HCT116 (cell line): ENCODE measurements around the gene DBP. TPM values are rescaled to one million over a fixed set of nuclear protein-coding genes. Genes with fewer than 3 reads are reported as not detected.

Source experiments
- ATAC-seq: fragments of 200-7000 bp; cut with Tn5 transposase; 2 replicates; pipeline ENCODE4 v1.9.1; 2020; ENCODE audit warnings: mild to moderate bottlenecking, moderate library complexity
- BruUV-seq: library from RNA; stranded (reverse); fragments of 400-500 nt; replicated peaks from 2 replicates; lab custom pipeline; 2021; lab: Mats Ljungman, UMichigan
- CTCF ChIA-PET: fragments of 300-600 bp; sonication (Branson Sonifier 250); formaldehyde crosslinking; loops from one replicate; lab custom pipeline; 2021; ENCODE audit warnings: antibody characterized with exemption; lab: Charles Lee
- POLR2A ChIA-PET: fragments of 300-600, 350-600 bp; sonication (Branson Sonifier 250); formaldehyde crosslinking; loops from one replicate; lab custom pipeline; 2021; ENCODE audit warnings: antibody characterized with exemption; lab: Charles Lee
- RAD21 ChIA-PET, 2 experiments: fragments of 300-600 bp; sonication (Branson Sonifier 250); formaldehyde crosslinking; loops; one replicate each; lab custom pipeline; 2023; ENCODE audit warnings: low total read pairs in 2 of 2; ENCODE audit not compliant: uncharacterized antibody in 2 of 2, unreplicated experiment in 2 of 2, low non-redundant PET in 1 of 2; lab: Charles Lee
- DNase-seq: peaks from one replicate; pipeline ENCODE4 v3.0.0-alpha.2; 2010; ENCODE audit warnings: low read depth, low spot score
- H2AFZ ChIP-seq: fragments of 200-600 bp; shearing (Covaris generic), sonication (generic); 2 replicates; pipeline ENCODE4 v1.6.1; 2017; ENCODE audit warnings: low read depth, mixed run types, mixed read lengths, antibody characterized with exemption, low read length; ENCODE audit not compliant: poor library complexity, severe bottlenecking
- H3K27ac ChIP-seq: 2 replicates; pipeline ENCODE4 v1.5.1; 2012; ENCODE audit warnings: low read depth, low read length
- H3K27me3 ChIP-seq: fragments of 200-600 bp; sonication (generic); 2 replicates; pipeline ENCODE4 v1.6.1; 2016; ENCODE audit warnings: mixed run types, low read length, mixed read lengths; ENCODE audit not compliant: insufficient read depth
- H3K36me3 ChIP-seq, 2 experiments: fragments of 200-500 bp in 1 of 2; fragments of 200-600 bp in 1 of 2; sonication (Bioruptor generic) in 1 of 2; sonication (generic) in 1 of 2; 2 replicates each; pipeline versions ENCODE4 v1.5.1 to v1.6.1; 2014 to 2016; ENCODE audit warnings: low read length in 2 of 2, inconsistent platforms in 1 of 2, mixed read lengths in 1 of 2, mixed run types in 1 of 2; ENCODE audit not compliant: insufficient read depth in 2 of 2, control insufficient read depth in 1 of 2
- H3K4me1 ChIP-seq, 2 experiments: fragments of 200-600 bp in 1 of 2; sonication (generic) in 1 of 2; 2 replicates each; pipeline versions ENCODE4 v1.5.1 to v1.6.1; 2012 to 2017; ENCODE audit warnings: low read length in 2 of 2, inconsistent platforms in 1 of 2, mild to moderate bottlenecking in 1 of 2, mixed read lengths in 1 of 2, mixed run types in 1 of 2, moderate library complexity in 1 of 2; ENCODE audit not compliant: insufficient read depth in 2 of 2, control insufficient read depth in 1 of 2
- H3K4me2 ChIP-seq: fragments of 200-600 bp; sonication (generic); 2 replicates; pipeline ENCODE4 v1.6.1; 2017; ENCODE audit warnings: mixed run types, low read length, mixed read lengths
- H3K4me3 ChIP-seq, 2 experiments: fragments of 200-600 bp in 1 of 2; sonication (generic) in 1 of 2; replicated peaks in 1 of 2; 2 replicates each; pipeline ENCODE4 v1.5.1; 2011 to 2016; ENCODE audit warnings: low read length in 2 of 2, control low read depth in 1 of 2, low read depth in 1 of 2, mild to moderate bottlenecking in 1 of 2, mixed read lengths in 1 of 2, mixed run types in 1 of 2
- H3K79me2 ChIP-seq: fragments of 200-600 bp; sonication (generic); 2 replicates; pipeline ENCODE4 v1.6.1; 2017; ENCODE audit warnings: mild to moderate bottlenecking, mixed run types, low read length, moderate library complexity, mixed read lengths; ENCODE audit not compliant: insufficient read depth
- H3K9ac ChIP-seq: fragments of 200-600 bp; sonication (generic); 2 replicates; pipeline ENCODE4 v1.6.1; 2016; ENCODE audit warnings: low read length, mixed read lengths
- H3K9me2 ChIP-seq: fragments of 200-600 bp; sonication (generic), shearing (Covaris generic); 2 replicates; pipeline ENCODE4 v1.6.1; 2017; ENCODE audit warnings: mixed run types, mild to moderate bottlenecking, moderate library complexity; ENCODE audit not compliant: insufficient read depth
- H3K9me3 ChIP-seq, 2 experiments: fragments of 200-500 bp in 1 of 2; fragments of 200-600 bp in 1 of 2; sonication (Bioruptor generic) in 1 of 2; sonication (generic) in 1 of 2; 2 replicates each; pipeline ENCODE4 v1.6.1; 2014 to 2017; ENCODE audit warnings: low read length in 2 of 2, mixed read lengths in 2 of 2, inconsistent platforms in 1 of 2, low read depth in 1 of 2, mild to moderate bottlenecking in 1 of 2, mixed run types in 1 of 2, moderate library complexity in 1 of 2; ENCODE audit not compliant: control insufficient read depth in 1 of 2, insufficient read depth in 1 of 2
- H4K20me1 ChIP-seq: fragments of 200-600 bp; sonication (generic), shearing (Covaris generic); 2 replicates; pipeline ENCODE4 v1.6.1; 2017; ENCODE audit warnings: mixed run types, mild to moderate bottlenecking, moderate library complexity; ENCODE audit not compliant: insufficient read depth
- CTCF ChIP-seq, 3 experiments: fragments of 200-600 bp in 1 of 3; sonication (generic) in 1 of 3; IDR thresholded peaks in 2 of 3; conservative IDR thresholded peaks in 1 of 3; 2 replicates each; pipeline ENCODE4 v1.5.1; 2012 to 2017; ENCODE audit warnings: low read depth in 2 of 3, low read length in 2 of 3, antibody characterized with exemption in 1 of 3, borderline replicate concordance in 1 of 3, control low read depth in 1 of 3, mild to moderate bottlenecking in 1 of 3, mixed read lengths in 1 of 3, mixed run types in 1 of 3, moderate library complexity in 1 of 3; ENCODE audit not compliant: insufficient read depth in 1 of 3
- EZH2phosphoT487 ChIP-seq: fragments of 200-600 bp; IDR thresholded peaks from 2 replicates; pipeline ENCODE4 v1.6.1; 2018; ENCODE audit warnings: antibody characterized with exemption, borderline replicate concordance
- JUND ChIP-seq: IDR thresholded peaks from 2 replicates; pipeline ENCODE4 v1.6.1; 2012
- TCF7L2 ChIP-seq: IDR thresholded peaks from 2 replicates; pipeline ENCODE4 v1.7.0; 2011; ENCODE audit warnings: borderline replicate concordance, inconsistent platforms; ENCODE audit not compliant: insufficient read depth, insufficient read length; ENCODE audit errors: extremely low read depth
- ZBTB33 ChIP-seq: IDR thresholded peaks from 2 replicates; pipeline ENCODE4 v1.6.1; 2011; ENCODE audit warnings: mild to moderate bottlenecking, low read length, moderate library complexity; ENCODE audit not compliant: insufficient replicate concordance; ENCODE audit errors: extremely low read depth
- intact Hi-C: fragments of 100-400 bp; cut with micrococcal nuclease; formaldehyde crosslinking; loops from 2 replicates; pipeline ENCODE4 v1.10.0; 2022
- total RNA-seq: library from RNA; stranded (reverse); gene quantifications from one replicate; pipeline ENCODE4 v1.2.1, GENCODE V29; 2021; ENCODE audit not compliant: unreplicated experiment

Gene DBP
- total RNA-seq, 1 experiment from 2014 or later = 45.9 TPM

GRCh38 chr19:48603001-48603400 is 34.2 kb downstream of the DBP start:
- ChIA-PET POLR2A (no interaction called here), RAD21 (no interaction called here), CTCF (no interaction called here)

More at GRCh38 chr19:48603001-48603400, 34.2 kb downstream of the DBP start:
- H3K27me3 ChIP-seq = no peaks in the 10 kb centered on the region
- no peaks in the 10 kb centered on the region for H3K36me3 ChIP-seq
- ATAC-seq (no peak), DNase-seq (no peak)
- no peak overlapping the region for H3K4me2 ChIP-seq
- no TSS peak for BruUV-seq
- H3K4me3 ChIP-seq = no peak overlapping the region
- H2AFZ ChIP-seq = no peak overlapping the region
- no peak overlapping the region for H3K27ac ChIP-seq
- H3K9ac ChIP-seq = no peak overlapping the region
- TF ChIP-seq CTCF (IDR thresholded peaks at IDR 0.05 in 2 of 3, conservative IDR thresholded peaks at IDR 0.05 in 1 of 3; ENCODE audit: borderline replicate concordance in 1 of 3, insufficient read depth in 1 of 3, low read depth in 2 of 3, low read length in 2 of 3) (no peak), JUND (no peak), EZH2phosphoT487 (no peak), TCF7L2 (no peak), ZBTB33 (no peak)
- H3K79me2 ChIP-seq = no peaks in the 10 kb centered on the region
- no peaks in the 10 kb centered on the region for H3K9me2 ChIP-seq
- intact Hi-C loops = no loop called here
- H3K4me1 ChIP-seq = no peaks in the 10 kb centered on the region
- no peaks in the 10 kb centered on the region for H3K9me3 ChIP-seq
- no peaks in the 10 kb centered on the region for H4K20me1 ChIP-seq
